HG02763 (cell line): Measurements from ENCODE around the gene INKA1.
"Not testable (repeated sequence)": the region's sequence is repeated elsewhere in the genome, so short reads cannot be mapped to it uniquely, and the experiment has no call there.

Experiments
- ATAC-seq: cut with Tn5 transposase; IDR thresholded peaks from one replicate; pipeline ENCODE4 v1.9.1; 2021; ENCODE audit warnings: mild to moderate bottlenecking, moderate library complexity; ENCODE audit not compliant: unreplicated experiment

INKA1 gene

DNA sequence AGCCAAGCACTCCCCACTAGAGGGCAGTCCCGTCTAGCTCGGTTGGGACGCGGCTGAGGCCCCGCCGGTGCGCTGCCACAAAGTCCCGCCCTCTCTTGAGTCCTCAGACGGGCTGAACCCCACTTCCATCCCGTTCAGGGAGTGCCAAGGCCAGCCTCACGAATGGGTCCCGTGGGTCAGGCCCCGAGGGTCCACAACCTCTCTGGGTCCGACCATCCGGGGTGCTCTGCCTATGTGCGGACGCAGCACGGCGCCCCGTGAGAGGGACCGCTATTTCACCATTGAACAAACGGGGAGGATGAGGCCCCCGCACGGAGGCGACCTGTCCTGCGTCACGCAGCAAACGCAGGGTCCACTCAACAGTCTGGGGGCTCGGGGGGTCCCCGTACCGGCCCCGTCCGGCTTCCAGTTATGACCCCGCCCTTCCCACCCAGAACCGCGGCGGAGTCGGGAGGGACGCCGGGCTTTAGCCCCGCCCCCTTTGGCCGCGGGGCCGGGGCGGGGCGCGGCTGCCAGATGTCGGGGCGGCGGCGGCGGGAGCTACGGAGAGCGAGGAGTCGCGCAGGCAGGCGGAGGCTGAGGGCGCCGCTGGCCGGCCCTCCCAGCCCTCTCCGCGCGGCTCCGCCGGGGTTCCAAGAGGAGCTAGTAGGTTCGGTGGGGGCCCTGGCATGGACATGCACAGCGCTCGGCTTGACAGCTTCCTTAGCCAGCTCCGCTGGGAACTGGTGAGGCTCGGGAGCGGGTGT, at the start of gene INKA1:
Gene INKA1 (plus strand): TSS at position 543 of the 746 bp plus-strand sequence. CDS start 132 bp downstream, at position 675.
- ATAC-seq: peak; percentile 54

DNA sequence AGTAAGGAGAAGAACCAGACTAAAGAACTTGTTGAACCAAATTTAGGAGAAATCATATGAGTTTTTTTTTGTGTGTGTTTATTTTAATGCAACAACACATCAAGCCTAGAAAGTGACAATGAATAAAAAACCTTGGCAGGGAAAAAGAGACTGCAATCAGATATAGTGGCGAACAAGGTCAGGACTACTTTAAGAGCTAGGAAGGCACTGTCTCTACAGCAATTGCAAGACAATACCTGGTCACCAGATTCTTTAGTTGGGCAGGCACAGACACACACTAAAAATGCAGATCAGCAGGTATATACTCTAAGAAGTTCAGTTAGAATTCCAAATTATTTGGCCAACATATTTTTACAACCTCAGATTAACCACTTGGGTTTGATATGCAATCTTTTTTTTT, 48.5 kb upstream of the INKA1 start:
- ATAC-seq: no peak

DNA sequence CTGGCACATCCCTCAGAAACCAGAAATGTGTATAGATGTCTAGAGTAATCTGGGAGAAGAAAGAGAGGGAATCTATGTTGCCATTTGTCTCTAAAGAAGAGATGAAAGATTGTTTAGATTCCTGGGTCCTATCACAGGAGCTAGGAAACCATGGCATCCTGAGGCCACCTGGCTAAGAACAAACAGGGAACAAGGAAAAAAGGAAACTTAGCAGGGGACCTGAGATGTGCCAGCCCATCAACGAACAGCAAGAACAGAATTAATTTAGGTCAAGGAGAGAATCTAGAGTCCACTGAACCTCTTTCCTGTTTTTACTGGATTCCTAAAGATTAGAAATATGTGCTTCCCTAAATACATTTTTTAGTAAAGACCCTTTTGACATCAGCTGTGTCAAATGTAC, 47.0 kb upstream of the INKA1 start:
- no peak for ATAC-seq

DNA sequence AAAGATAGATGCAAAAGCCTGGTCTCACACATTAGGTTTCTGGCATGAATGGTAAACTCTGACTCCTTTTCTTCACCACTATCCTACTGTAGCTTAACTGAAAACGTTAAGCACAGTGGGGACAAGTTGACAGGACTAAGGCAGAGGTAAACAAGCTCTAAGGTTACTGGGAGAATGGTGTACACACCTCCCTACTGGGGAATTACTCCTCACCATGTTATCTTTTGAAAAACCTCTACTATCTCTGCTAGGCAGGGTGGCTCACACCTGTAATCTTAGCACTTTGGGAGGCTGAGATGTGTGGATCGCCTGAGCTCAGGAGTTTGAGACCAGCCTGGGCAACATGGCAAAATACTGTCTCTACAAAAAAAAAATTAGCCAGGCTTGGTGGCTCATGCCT, 45.9 kb upstream of the INKA1 start:
- no peak for ATAC-seq

DNA sequence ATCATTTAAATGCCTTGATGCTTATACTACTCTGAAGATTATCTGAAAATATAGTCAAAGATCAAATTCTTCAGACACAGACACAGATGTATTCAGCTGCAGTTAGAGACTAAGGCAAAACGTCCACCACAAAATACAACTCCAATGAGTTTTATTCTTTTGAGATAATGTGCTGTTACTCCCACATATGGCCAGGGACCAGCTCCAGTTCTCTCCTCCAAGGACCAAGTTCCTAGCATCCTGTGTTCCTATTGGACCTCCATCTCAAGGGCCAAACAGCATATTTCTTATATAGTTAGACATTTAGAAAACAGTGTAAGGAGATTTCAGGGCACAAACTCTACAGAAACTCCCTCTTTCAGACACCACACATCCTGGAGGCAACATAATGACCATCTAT, 43.8 kb upstream of the INKA1 start:
- no peak for ATAC-seq

DNA sequence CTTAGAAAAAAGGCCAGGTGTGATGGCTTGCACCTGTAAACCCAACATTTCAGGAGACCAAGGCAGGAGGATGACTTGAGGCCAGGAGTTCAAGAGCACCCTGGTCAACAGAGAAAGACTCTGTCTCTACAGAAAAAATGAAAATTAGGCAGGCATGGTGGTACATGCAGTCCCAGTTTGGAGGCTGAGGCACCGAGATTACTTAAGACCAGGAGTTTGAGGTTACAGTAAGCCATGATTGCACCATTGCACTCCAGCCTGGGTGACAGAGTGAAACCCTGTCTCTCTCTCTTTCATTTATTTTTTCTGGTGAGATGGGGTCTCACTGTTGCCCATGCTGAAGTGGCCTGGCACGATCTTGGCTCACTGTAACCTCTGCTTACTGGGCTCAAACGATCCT, 41.4 kb upstream of the INKA1 start:
- no peak for ATAC-seq

DNA sequence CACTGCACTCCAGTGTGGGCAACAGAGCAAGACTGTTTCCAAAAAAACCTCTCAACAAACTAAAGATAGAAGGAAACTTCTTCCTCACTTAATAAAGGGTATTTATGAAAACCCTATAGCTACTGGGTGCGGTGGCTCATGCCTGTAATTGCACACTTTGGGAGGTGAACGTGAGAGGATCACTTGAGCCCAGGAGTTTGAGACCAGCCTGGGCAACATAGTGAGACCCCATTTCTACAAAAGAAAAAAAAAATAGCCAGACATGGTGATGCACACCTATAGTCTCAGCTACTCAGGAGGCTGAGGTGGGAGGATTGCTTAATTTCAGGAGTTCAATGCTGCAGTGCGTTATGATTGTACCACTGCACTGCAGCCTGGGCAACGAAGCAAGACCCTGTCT, 39.1 kb upstream of the INKA1 start:
- ATAC-seq: no peak

DNA sequence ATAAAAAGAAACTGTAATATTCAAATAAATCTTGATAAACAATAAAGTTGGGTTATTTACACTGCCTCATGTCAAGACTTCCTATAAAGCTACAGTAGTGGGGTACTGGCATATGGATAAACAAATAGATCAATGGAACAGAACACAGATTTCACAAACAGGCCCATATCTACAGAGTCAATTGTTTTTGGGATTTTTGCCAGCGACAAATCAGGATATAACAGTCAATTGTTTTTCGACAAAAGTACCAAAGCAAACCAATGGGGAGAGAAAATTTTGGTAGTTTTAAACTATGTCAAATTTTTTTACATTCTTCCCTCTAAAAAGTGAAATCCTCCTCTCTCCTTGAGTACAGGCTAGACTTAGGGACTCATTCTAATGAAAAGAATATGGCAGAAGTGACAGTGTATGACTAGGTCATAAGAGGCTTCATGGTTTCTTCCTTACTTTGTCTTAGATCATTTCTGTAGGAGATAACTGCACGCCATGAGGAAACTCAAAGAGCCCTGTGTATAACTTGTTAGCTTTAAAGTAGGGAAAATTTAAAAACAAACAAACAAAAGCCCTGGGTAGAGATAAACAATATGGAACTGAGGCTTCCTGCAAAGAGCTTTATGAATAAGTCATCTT, 33.7 kb upstream of the INKA1 start:
- no peak for ATAC-seq

DNA sequence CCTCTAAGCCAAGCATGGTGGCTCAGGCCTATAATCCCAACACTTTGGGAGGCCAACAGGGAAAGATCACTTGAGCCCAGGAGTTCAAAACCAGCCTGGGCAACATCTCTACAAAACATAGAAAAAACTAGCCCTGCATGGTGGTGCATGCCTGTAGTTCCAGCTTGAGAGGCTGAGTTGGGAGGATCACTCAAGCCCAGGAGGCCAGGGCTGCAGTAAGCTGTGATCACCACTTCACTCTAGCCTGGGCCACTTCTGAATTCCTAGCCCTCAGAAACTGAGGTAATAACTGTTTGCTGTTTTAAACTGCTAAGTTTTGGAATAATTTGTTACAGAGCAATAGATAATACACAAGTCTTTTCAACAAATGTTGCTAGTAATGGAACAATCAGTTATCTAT, 33.1 kb upstream of the INKA1 start:
- ATAC-seq: no peak

DNA sequence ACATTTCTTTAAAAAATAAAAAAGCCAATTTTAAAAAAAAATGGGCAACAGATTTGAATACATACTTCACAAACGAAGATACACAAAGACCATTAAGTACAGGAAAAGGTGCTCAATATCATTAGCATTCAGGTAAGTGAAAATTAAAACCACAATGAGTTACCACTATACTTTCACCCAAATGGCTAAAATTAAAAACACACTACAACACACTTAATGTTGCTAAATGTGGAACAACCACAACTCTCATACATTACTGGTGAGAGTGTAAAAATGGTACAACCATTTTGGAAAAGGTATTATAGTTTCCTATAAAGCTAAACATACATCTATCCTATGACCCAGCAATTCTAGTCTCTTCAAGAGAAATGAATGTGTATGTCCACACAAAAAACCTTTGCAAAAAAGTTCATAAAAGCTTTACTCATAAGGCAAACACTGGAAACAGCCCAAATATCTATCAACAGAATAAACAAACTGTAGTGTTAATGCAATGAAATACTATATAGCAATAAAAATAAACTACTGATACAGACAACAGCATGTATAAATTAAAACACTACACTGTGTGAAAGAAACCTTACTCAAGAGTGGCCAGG, 31.6 kb upstream of the INKA1 start:
- ATAC-seq: no peak

DNA sequence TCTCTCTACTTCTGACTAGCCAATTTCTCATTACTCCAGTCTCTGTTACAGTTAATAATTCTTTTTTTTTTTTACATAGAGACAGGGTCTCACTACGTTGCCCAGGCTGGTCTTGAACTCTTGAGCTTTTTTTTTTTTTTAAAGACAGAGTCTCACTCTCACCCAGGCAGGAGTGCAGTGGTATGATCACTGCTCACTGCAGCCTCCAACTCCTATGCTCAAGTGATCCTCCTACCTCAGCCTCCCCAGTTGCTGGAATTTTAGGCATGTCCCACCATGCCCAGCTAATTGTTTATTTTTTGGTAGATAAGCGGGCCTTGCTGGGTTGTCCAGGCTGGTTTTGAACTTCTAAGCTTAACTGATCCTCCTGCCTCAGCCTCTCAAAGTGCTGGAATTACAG, 30.4 kb upstream of the INKA1 start:
- ATAC-seq: no peak

DNA sequence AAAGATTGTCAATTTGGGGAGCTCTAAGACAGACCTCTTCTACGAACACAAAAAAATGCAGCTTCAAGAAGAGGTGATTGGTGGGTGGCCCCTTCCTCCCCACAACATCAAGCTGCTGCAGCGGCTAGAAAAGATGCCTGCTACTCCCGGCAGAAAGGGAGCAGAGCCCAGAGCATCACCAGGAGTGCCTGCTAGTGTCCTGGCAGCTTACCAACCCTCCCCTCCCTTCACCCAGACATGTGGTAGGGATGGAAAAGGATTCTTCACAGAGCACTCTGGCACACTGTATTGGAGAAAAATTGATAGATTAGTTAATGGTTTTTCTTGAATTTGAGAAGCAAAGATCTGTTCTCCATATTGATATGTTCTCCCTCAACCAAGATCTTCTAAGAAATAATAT, 27.5 kb upstream of the INKA1 start:
- ATAC-seq: no peak

DNA sequence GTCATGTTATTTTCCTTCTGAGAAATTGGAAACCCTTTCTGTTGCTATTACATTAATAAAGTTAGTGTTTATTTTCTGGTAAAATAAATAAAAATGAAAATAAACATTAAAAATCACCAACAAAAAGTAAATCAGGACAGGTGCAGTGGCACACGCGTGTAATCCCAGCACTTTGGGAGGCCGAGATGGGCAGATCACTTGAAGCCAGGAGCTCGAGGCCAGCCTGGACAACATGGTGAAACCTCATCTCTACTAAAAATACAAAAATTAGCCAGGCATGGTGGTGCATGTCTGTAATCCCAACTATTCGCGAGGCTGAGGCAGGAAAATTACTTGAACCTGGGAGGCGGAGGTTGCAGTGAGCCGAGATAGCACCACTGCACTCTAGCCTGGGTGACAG, 27.0 kb upstream of the INKA1 start:
- ATAC-seq: not testable (repeated sequence)

DNA sequence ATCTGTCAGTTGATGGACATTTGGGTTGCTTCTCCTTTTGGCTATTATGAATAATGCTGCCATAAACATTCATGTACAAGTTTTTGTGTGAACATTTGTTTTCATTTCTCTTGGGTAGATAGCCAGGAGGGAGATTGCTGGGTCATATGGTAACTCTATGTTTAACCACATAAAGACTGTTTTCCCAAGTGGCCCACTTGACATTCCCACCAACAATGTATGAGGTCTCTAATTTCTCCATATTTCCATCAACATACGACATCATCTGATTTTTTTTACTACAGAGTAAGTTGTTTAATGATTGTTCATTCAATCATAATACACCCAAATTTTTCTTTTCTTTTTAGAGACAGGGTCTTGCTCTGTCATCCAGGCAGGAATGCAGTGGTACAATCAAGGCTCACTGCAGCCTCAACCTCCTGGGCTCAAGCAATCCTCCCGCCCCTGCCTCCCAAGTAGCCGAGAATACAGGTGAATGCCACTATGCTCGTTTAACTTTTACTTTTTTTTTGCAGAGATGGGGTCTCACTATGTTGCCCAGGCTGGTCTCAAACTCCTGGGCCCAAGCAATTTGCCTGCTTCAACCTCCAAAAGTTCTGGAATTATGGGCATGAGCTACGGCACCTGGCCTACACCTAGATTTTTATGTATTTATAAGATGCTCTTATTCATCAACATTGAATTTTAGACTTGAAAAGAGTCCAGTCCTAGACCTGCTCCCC, 23.5 kb upstream of the INKA1 start:
- no peak for ATAC-seq

DNA sequence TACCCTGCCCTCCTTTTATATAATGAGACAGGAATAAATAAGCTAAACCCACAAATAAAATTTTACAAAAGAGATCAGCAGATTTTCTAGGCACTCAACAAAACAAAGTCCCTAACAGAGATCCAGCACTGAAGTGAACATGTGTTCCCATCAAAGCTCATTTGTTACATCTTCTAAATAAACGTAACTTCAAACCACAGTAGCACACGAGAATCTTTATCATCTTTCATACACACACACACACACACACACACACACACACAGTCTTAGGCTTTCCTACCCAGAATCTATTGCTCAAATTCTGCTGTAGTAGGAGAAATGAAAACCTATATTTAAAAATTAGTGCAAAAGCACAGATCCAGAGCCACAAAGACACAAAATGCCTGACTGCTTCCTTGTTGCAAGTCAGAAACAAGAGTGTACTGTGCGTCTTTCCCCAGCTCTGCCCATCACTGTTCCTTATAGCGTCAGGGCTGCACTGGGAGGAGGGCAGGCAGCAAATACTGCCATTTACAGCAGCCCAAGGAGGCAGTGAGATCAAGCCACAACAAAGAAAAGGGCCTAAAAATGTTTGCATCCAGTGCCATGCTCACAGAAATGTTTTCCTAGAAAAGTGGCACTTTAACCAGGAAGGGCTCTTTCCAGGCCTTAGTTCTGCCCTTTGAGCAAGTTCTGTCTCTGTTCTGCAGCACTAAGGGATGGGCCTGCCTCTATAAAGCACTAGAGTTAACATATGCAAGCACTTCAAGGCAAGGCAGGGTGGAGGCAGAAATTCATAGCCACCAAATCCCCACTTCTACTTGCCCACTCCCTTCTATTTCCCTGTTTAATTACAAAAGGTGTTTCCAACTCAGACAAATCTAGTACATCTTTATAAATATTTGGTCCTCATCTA, 22.7 kb upstream of the INKA1 start:
- ATAC-seq: no peak

DNA sequence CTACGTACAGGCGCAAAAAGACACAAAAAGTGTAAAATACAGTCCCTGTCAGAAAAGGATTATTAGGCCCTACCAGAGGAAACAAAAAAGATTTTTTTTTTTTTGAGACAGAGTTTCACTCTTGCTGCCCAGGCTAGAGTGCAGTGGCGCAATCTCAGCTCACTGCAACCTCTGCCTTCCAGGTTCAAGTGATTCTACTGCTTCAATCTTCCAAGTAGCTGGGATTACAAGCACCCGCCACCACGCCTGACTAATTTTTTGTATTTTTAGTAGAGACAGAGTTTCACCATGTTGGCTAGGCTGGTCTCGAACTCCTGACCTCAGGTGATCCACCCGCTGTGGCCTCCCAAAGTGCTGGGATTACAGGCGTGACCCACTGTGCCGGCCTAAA, 22.1 kb upstream of the INKA1 start:
- not testable (repeated sequence) for ATAC-seq

DNA sequence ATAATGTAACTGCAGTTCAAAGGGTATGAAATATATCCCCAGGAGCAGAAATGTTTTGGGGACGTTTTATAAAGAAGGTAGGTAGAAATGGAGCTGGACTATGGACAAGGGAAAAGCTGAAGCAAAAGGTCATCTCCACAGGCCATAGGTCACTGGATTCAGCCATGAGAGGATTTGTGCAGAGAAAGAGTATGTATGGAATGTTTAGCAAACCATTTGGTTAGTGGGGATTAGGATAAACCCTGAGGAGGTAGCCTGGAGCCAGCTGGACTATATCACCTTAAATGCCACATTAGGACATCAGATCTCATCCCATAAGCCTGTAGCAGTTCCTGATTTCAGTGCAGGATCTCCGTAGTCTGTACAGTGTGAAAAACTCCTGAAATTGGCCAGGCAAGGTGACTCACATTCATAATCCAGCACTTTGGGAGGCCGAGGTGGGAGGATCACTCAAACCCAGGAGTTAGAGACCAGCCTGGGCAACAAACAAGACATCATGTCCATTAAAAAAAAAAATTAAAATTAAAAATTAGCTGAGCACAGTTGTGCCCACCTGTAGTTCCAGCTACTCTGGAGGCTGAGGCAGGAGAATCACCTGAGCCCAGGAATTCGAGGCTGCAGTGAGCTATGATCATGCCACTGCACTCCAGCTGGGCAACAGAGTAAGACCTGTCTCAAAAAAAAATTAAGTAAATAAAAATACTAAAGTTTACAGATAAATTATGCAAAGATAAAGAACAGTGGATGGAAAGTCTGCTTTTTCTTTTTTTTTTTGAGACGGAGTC, 21.5 kb upstream of the INKA1 start:
- no peak for ATAC-seq

DNA sequence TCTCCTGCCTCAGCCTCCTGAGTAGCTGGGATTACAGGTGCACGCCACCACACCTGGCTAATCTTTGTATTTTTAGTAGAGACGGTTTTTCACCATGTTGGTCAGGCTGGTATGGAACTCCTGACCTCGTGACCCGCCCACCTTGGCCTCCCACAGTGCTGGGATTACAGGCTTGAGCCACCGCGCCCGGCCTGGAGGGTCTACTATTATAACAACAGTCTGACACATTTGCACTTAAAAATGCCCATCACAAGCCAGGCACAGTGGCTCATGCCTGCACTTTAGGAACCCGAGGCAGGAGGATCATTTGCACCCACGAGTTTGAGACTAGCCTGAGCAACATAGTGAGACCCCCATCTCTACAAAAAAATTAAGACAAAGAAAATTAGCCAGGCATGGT, 20.8 kb upstream of the INKA1 start:
- not testable (repeated sequence) for ATAC-seq

DNA sequence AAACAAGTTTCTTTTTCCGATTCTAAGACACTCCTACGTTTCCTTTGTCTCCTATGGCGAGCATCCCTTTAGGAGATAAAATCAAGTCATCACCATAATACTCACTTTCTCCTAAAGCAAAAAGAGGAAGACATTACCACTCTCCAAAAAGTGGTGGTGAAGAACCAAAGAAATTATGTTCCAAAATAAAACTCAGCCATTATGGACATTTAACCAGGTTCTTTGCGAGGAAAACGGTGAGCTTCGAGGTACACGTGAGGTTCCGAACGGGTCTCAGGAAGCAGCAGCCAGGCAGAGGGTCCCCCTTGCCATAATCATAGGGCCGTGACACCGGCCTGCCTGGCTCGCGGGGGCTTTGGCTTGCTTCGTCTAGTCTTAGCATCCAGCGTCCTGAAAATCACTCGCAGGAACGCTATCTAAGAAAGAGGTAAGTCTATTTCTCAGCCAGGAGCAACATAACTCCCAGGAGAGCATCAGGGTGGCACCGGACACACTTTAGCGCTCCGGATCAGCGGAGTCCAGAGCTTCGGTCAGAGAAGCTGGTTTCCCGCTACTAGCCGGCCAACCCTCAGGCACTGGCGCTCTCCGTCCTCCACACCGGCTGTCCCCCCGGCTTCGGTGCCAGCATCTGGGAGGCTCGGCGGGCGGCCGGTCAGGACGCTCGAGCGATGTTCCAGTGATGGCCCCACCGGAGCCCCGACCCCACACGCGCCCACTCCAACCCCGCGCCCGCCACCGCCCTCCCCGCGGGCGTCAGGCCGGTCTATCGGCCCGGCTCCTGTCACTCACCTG, 17.3 kb upstream of the INKA1 start:
- ATAC-seq: peak; percentile 38
